NT2/D1 (cell line): ENCODE data around the gene RAB40C.

Experiments
- DNase-seq: peaks from one replicate; pipeline ENCODE4 v3.0.0-alpha.2; 2011; ENCODE audit warnings: low read depth, low spot score
- H3K27me3 ChIP-seq: 2 replicates; pipeline ENCODE4 v1.6.0; 2011; ENCODE audit warnings: mild to moderate bottlenecking; ENCODE audit not compliant: insufficient read length, insufficient read depth
- H3K36me3 ChIP-seq: 2 replicates; pipeline ENCODE4 v1.6.1; 2011; ENCODE audit warnings: mild to moderate bottlenecking, low read length, mixed read lengths; ENCODE audit not compliant: insufficient read depth, insufficient read length
- H3K4me1 ChIP-seq: 2 replicates; pipeline ENCODE4 v1.5.1; 2011; ENCODE audit not compliant: insufficient read depth, insufficient read length
- H3K4me3 ChIP-seq: 2 replicates; pipeline ENCODE4 v1.5.1; 2011; ENCODE audit warnings: low read depth; ENCODE audit not compliant: insufficient read length
- H3K9ac ChIP-seq: 2 replicates; pipeline ENCODE4 v1.6.0; 2011; ENCODE audit warnings: low read depth; ENCODE audit not compliant: insufficient read length
- H3K9me3 ChIP-seq: 2 replicates; pipeline ENCODE4 v1.5.1; 2011; ENCODE audit warnings: mild to moderate bottlenecking, low read length; ENCODE audit not compliant: insufficient read depth
- SUZ12 ChIP-seq: IDR thresholded peaks from 2 replicates; pipeline ENCODE4 v1.6.1; 2011; ENCODE audit not compliant: insufficient read length, insufficient read depth; ENCODE audit errors: extremely low read depth
- YY1 ChIP-seq: IDR thresholded peaks from 2 replicates; pipeline ENCODE4 v1.6.1; 2011; ENCODE audit not compliant: insufficient read length, insufficient read depth
- ZNF274 ChIP-seq: IDR thresholded peaks from 2 replicates; pipeline ENCODE4 v1.6.1; 2011; ENCODE audit warnings: mild to moderate bottlenecking, low read depth, low read length

The RAB40C gene

GRCh38 chr16:549544-550263, 40.2 kb upstream of the RAB40C start:
- no peak for TF ChIP-seq SUZ12
- no peak for TF ChIP-seq ZNF274
- TF ChIP-seq YY1, result no peak
- Histone ChIP-seq H3K9ac (no peak overlapping the region), H3K36me3 (peaks cover 63% of the 10 kb centered on the region), H3K4me3 (no peak overlapping the region), H3K27me3 (no peaks in the 10 kb centered on the region), H3K4me1 (peaks cover 12% of the 10 kb centered on the region), H3K9me3 (no peaks in the 10 kb centered on the region)
- DNase-seq, result no peak

- Histone ChIP-seq H3K4me1 (peaks cover 17% of the 10 kb centered on the region), H3K4me3 (no peak overlapping the region), H3K9me3 (no peaks in the 10 kb centered on the region), H3K27me3 (no peaks in the 10 kb centered on the region), H3K36me3 (peaks cover 70% of the 10 kb centered on the region), H3K9ac (no peak overlapping the region)
- DNase-seq, result no peak
- TF ChIP-seq SUZ12 (no peak), YY1 (no peak), ZNF274 (no peak)
Measured at GRCh38 chr16:551210-551609, 38.7 kb upstream of the RAB40C start.

GRCh38 chr16:552171-552570, 37.7 kb upstream of the RAB40C start:
- no peak overlapping the region for H3K9ac ChIP-seq
- no peak for DNase-seq
- no peaks in the 10 kb centered on the region for H3K27me3 ChIP-seq
- H3K4me1 ChIP-seq, result peaks cover 10% of the 10 kb centered on the region
- no peak overlapping the region for H3K4me3 ChIP-seq
- H3K9me3 ChIP-seq, result no peaks in the 10 kb centered on the region
- TF ChIP-seq YY1, result no peak
- no peak for TF ChIP-seq ZNF274
- no peak for TF ChIP-seq SUZ12
- peaks cover 67% of the 10 kb centered on the region for H3K36me3 ChIP-seq

GRCh38 chr16:553601-554296, 36.1 kb upstream of the RAB40C start:
- Histone ChIP-seq H3K4me1 (peaks cover 9% of the 10 kb centered on the region), H3K4me3 (no peak overlapping the region), H3K36me3 (peaks cover 51% of the 10 kb centered on the region), H3K27me3 (peaks cover 6% of the 10 kb centered on the region), H3K9me3 (no peaks in the 10 kb centered on the region), H3K9ac (no peak overlapping the region)
- DNase-seq, result no peak
- TF ChIP-seq ZNF274, result no peak
- TF ChIP-seq SUZ12, result no peak
- TF ChIP-seq YY1, result no peak

GRCh38 chr16:554297-554621, 35.6 kb upstream of the RAB40C start:
- Histone ChIP-seq H3K36me3 (peaks cover 47% of the 10 kb centered on the region), H3K27me3 (peaks cover 12% of the 10 kb centered on the region), H3K4me3 (no peak overlapping the region), H3K9me3 (no peaks in the 10 kb centered on the region), H3K9ac (no peak overlapping the region), H3K4me1 (peaks cover 10% of the 10 kb centered on the region)
- no peak for TF ChIP-seq SUZ12
- TF ChIP-seq YY1, result no peak
- TF ChIP-seq ZNF274, result no peak
- no peak for DNase-seq

GRCh38 chr16:554640-555365, 35.1 kb upstream of the RAB40C start:
- no peak for DNase-seq
- H3K27me3 ChIP-seq, result peaks cover 17% of the 10 kb centered on the region

GRCh38 chr16:555528-556473, 34.1 kb upstream of the RAB40C start:
- no peak for TF ChIP-seq SUZ12
- no peak for TF ChIP-seq ZNF274
- TF ChIP-seq YY1, result no peak
- peaks cover 15% of the 10 kb centered on the region for H3K4me1 ChIP-seq
- H3K9ac ChIP-seq, result no peak overlapping the region
- no peak for DNase-seq
- H3K9me3 ChIP-seq, result no peaks in the 10 kb centered on the region
- peaks cover 39% of the 10 kb centered on the region for H3K36me3 ChIP-seq
- no peak overlapping the region for H3K4me3 ChIP-seq
- peaks cover 24% of the 10 kb centered on the region for H3K27me3 ChIP-seq

More at GRCh38 chr16:554640-555365, 35.1 kb upstream of the RAB40C start:
- Histone ChIP-seq H3K9ac (no peak overlapping the region), H3K36me3 (peaks cover 42% of the 10 kb centered on the region), H3K4me3 (no peak overlapping the region), H3K9me3 (no peaks in the 10 kb centered on the region), H3K4me1 (peaks cover 15% of the 10 kb centered on the region)
- no peak for TF ChIP-seq YY1
- TF ChIP-seq SUZ12, result no peak
- no peak for TF ChIP-seq ZNF274
